Osteocyte (in vitro differentiated cells): ENCODE results near the gene MRFAP1L1. TPM values are rescaled to one million over a fixed set of nuclear protein-coding genes. Genes with fewer than 3 reads are reported as not detected.

Experiments used
- DNase-seq: peaks from one replicate; pipeline ENCODE4 v3.0.0; 2021; ENCODE audit warnings: mixed read lengths; ENCODE audit not compliant: unreplicated experiment; ENCODE audit errors: extremely low spot score
- H3K27ac Mint-ChIP-seq: one replicate; pipeline ENCODE4 v1.8.0; 2021; ENCODE audit warnings: mild to moderate bottlenecking, mixed read lengths; ENCODE audit not compliant: unreplicated experiment
- H3K27me3 Mint-ChIP-seq: one replicate; pipeline ENCODE4 v1.8.0; 2021; ENCODE audit warnings: mixed read lengths; ENCODE audit not compliant: unreplicated experiment
- H3K36me3 Mint-ChIP-seq: one replicate; pipeline ENCODE4 v1.8.0; 2021; ENCODE audit warnings: mixed read lengths; ENCODE audit not compliant: unreplicated experiment
- H3K4me1 Mint-ChIP-seq: one replicate; pipeline ENCODE4 v1.8.0; 2021; ENCODE audit warnings: mixed read lengths; ENCODE audit not compliant: unreplicated experiment
- H3K4me3 Mint-ChIP-seq: one replicate; pipeline ENCODE4 v1.8.0; 2021; ENCODE audit warnings: mild to moderate bottlenecking, moderate library complexity, mixed read lengths; ENCODE audit not compliant: unreplicated experiment
- H3K9me3 Mint-ChIP-seq: one replicate; pipeline ENCODE4 v1.8.0; 2021; ENCODE audit warnings: mixed read lengths; ENCODE audit not compliant: unreplicated experiment
- CTCF ChIP-seq: fragments of 200-600 bp; sonication (generic); IDR thresholded peaks from 2 replicates; pipeline ENCODE4 v1.5.0; 2021; ENCODE audit warnings: antibody characterized with exemption, mild to moderate bottlenecking, moderate library complexity
- total RNA-seq: library from RNA; stranded (reverse); gene quantifications from 2 replicates; pipeline ENCODE4 v1.2.1, GENCODE V29; 2021

MRFAP1L1 gene
- total RNA-seq, 1 donor from 2014 or later, result 58.6 TPM

DNA sequence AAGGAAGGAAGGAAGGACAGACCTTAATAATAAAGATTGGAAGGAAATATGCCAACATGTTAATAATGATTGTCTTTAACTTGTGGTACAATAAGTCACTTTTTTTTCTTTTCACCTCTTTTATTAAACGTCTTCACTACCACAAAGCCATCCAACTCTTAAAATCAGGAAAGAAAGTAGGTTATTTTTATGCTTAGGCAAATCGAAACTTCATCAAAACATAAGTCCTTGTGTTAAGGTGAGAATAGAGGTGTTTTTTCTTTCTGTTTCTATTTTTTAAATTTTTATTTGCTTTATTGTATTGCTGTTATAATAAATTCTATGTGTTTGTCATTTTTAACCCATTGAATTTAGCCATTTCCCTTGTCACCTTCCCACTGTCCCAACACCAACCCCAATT lies 32.8 kb upstream of the MRFAP1L1 start:
- Mint-ChIP-seq H3K9me3 (no peaks in the 10 kb centered on the region), H3K4me3 (no peak overlapping the region), H3K36me3 (no peaks in the 10 kb centered on the region), H3K4me1 (peaks cover 7% of the 10 kb centered on the region), H3K27me3 (peaks cover 3% of the 10 kb centered on the region), H3K27ac (no peak overlapping the region)
- no peak for DNase-seq
- no peak for TF ChIP-seq CTCF

- Mint-ChIP-seq H3K4me3 (no peak overlapping the region), H3K9me3 (no peaks in the 10 kb centered on the region), H3K4me1 (no peaks in the 10 kb centered on the region), H3K36me3 (no peaks in the 10 kb centered on the region), H3K27me3 (peaks cover 5% of the 10 kb centered on the region), H3K27ac (no peak overlapping the region)
- no peak for DNase-seq
- TF ChIP-seq CTCF, result no peak
These were observed 30.7 kb upstream of the MRFAP1L1 start for GRCh38 chr4:6740347-6740746.

DNA sequence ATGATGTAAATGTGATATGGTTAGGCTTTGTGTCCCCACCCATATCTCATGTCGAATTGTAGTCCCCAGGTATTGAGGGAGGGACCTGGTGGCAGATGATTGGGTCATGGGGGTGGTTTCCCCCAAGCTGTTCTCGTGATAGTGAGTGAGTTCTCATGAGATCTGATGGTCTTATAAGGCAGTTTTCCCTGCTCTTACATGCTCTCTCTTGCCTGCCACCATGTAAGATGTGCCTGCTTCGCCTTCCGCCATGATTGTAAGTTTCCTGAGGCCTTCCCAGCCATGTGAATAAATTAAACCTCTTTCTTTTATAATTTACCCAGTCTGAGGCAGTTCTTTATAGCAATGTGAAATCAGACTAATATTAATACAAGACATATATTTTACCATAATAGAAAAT lies 30.3 kb upstream of the MRFAP1L1 start:
- H3K36me3 Mint-ChIP-seq, result no peaks in the 10 kb centered on the region
- peaks cover 5% of the 10 kb centered on the region for H3K27me3 Mint-ChIP-seq
- H3K27ac Mint-ChIP-seq, result no peak overlapping the region
- H3K4me1 Mint-ChIP-seq, result no peaks in the 10 kb centered on the region
- TF ChIP-seq CTCF, result no peak
- no peak overlapping the region for H3K4me3 Mint-ChIP-seq
- no peak for DNase-seq
- no peaks in the 10 kb centered on the region for H3K9me3 Mint-ChIP-seq

DNA sequence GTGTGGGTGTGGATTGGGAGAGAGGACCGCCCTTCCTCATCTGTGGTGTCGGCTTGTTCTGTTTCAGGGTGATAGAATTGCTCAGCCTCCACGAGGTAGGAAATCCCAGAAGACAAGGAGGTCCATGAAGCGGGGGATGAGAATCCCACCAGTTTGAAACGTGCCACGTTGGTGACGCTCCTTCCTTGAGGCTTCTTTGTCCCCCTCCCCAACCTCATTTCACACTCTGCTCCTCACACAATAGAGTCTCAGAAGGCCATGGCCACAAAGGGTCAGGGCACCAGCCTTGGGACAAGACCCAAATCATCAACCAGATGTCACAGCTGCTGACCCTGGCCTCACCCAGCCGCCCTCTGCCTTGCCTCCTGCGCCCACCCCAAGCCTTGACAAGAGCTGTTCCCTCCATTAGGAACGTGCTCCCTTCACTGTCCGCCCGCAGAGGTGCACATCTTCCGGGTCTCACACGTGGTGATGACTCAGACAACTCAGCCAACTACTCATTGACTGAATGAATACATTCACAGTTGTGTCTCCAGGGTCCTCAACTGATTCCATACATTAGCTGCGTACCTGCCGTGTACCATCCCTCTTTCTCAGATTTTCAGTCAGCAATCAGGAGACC lies 24.6 kb upstream of the MRFAP1L1 start:
- Mint-ChIP-seq H3K4me1 (peaks cover 13% of the 10 kb centered on the region), H3K4me3 (no peak overlapping the region), H3K27ac (no peak overlapping the region), H3K9me3 (no peaks in the 10 kb centered on the region), H3K27me3 (peaks cover 3% of the 10 kb centered on the region), H3K36me3 (no peaks in the 10 kb centered on the region)
- no peak for DNase-seq
- TF ChIP-seq CTCF, result no peak

DNA sequence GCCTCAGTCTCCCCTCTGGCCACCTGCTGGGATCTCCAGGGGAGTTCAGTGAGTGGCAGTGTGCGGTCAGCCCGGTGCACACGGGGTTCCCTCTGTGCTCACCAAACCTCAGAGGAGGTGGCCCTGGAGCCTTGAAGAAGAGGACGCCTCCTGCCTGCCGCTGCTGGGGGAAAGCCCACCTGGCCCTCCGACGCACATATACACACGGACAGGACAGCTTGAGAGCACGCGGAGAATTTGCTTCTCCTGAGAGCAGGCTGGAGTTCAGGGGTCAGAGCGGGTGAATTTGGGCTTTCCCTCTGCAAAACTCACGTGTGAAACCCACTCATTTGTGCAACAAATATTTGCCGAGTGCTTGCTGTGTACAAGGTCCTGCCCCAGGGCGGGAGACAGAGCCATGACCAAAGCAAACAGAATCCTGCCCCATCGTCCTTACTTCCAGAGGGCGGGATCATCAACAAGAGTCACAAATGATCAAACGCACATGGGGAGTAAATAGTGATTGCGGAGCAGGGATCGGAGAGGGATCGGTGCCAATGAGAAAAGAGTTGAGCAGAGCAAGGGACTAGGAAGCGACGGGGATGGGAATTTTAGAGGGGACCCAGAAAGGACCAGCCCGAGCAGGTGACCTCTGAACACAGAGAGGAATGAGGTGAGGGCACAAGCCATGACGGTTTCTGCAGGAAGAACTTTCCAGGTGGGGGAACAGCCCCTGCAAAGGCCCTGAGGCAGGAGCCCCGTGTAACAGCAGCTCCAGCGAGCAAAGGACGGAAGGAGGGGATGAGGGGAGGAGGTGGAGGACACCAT lies 23.9 kb upstream of the MRFAP1L1 start:
- Mint-ChIP-seq H3K4me1 (peaks cover 13% of the 10 kb centered on the region), H3K27me3 (peaks cover 3% of the 10 kb centered on the region), H3K9me3 (no peaks in the 10 kb centered on the region), H3K4me3 (no peak overlapping the region), H3K36me3 (no peaks in the 10 kb centered on the region), H3K27ac (peak overlapping the region; percentile 97)
- DNase-seq, result no peak
- TF ChIP-seq CTCF, result no peak
